ENCODE data around the gene NOC2L.
A peak's percentile ranks its signal among the peaks of the same experiment; 100 is the strongest.

Gene NOC2L

GRCh38 chr1:913491-914130 is 45.4 kb downstream of the NOC2L start:
- DNase-seq = no peak

GRCh38 chr1:912740-913301 is 46.2 kb downstream of the NOC2L start:
- DNase-seq = no peak

GRCh38 chr1:911875-912739 is 46.9 kb downstream of the NOC2L start:
- no peak for DNase-seq

GRCh38 chr1:910881-911721 is 48.0 kb downstream of the NOC2L start:
- DNase-seq = no peak

- no peak for DNase-seq
These were observed 48.7 kb downstream of the NOC2L start for GRCh38 chr1:910311-910880.

GRCh38 chr1:909861-910310 is 49.2 kb downstream of the NOC2L start:
- DNase-seq = no peak

GRCh38 chr1:908661-909060 is 50.4 kb downstream of the NOC2L start:
- DNase-seq = no peak

- DNase-seq = no peak
These were observed 51.2 kb downstream of the NOC2L start for GRCh38 chr1:907611-908451.

GRCh38 chr1:906600-907420 is 52.2 kb downstream of the NOC2L start:
- no peak for DNase-seq

- no peak for DNase-seq
These were observed 53.1 kb downstream of the NOC2L start for GRCh38 chr1:905811-906599.

- no peak for DNase-seq
These were observed 53.8 kb downstream of the NOC2L start for GRCh38 chr1:905071-905749.

- DNase-seq = peak; percentile 11
These were observed 54.6 kb downstream of the NOC2L start for GRCh38 chr1:904310-904950.

- DNase-seq = no peak
These were observed 55.3 kb downstream of the NOC2L start for GRCh38 chr1:903721-904271.

- no peak for DNase-seq
These were observed 55.8 kb downstream of the NOC2L start for GRCh38 chr1:903305-903704.

GRCh38 chr1:902802-903201 is 56.3 kb downstream of the NOC2L start:
- no peak for DNase-seq

GRCh38 chr1:901108-901859 is 57.8 kb downstream of the NOC2L start:
- DNase-seq = no peak

- DNase-seq = no peak
These were observed 59.3 kb downstream of the NOC2L start for GRCh38 chr1:899636-900317.
